ENCODE results near the gene VSIR.

VSIR gene

GRCh38 chr10:71719042-71719441 is 54.3 kb downstream of the VSIR start:
- TF ChIP-seq MYC (IDR thresholded peaks at IDR 0.05; ENCODE audit: low read depth, low read length) (no peak), POLR2A (IDR thresholded peaks at IDR 0.05; ENCODE audit: extremely low read depth, insufficient read length) (no peak), MAX (IDR thresholded peaks at IDR 0.05; ENCODE audit: low read depth, low read length) (no peak), CTCF (IDR thresholded peaks at IDR 0.05; ENCODE audit: low read depth, low read length) (no peak)
- no peak overlapping the region for H3K4me3 ChIP-seq (ENCODE audit: low read depth, low read length)
- no peak for DNase-seq (ENCODE audit: low read depth)

- no peak for DNase-seq (ENCODE audit: low read depth)
- no peak overlapping the region for H3K4me3 ChIP-seq (ENCODE audit: low read depth, low read length)
- TF ChIP-seq CTCF (IDR thresholded peaks at IDR 0.05; ENCODE audit: low read depth, low read length): no peak
- TF ChIP-seq MYC (IDR thresholded peaks at IDR 0.05; ENCODE audit: low read depth, low read length): no peak
- TF ChIP-seq MAX (IDR thresholded peaks at IDR 0.05; ENCODE audit: low read depth, low read length): no peak
- no peak for TF ChIP-seq POLR2A (IDR thresholded peaks at IDR 0.05; ENCODE audit: extremely low read depth, insufficient read length)
Measured at GRCh38 chr10:71718165-71718698, 55.1 kb downstream of the VSIR start.

DNA sequence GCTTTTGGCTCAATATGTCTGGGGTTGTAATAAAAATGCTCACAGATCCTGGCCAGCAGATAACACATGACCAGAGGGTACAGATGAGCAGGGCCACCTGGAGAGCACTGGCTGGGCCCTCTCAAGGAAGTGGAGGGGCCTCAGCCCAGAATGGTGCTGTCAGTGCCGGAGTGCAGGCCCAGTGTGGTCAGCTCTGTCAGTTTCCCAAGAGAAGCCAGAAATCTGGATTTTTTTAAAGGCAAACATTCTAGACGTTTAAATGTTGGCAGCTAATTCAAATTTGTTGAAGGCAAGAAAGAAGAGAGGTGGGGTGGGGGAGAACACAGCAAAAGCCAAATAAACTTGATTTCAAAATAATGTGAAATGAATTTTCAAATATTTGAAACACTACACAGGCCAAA is 55.8 kb downstream of the VSIR start:
- H3K4me3 ChIP-seq (ENCODE audit: low read depth, low read length): no peak overlapping the region
- DNase-seq (ENCODE audit: low read depth): no peak
- TF ChIP-seq CTCF (IDR thresholded peaks at IDR 0.05; ENCODE audit: low read depth, low read length) (no peak), POLR2A (IDR thresholded peaks at IDR 0.05; ENCODE audit: extremely low read depth, insufficient read length) (no peak), MAX (IDR thresholded peaks at IDR 0.05; ENCODE audit: low read depth, low read length) (no peak), MYC (IDR thresholded peaks at IDR 0.05; ENCODE audit: low read depth, low read length) (no peak)

- TF ChIP-seq POLR2A (IDR thresholded peaks at IDR 0.05; ENCODE audit: extremely low read depth, insufficient read length) (no peak), CTCF (IDR thresholded peaks at IDR 0.05; ENCODE audit: low read depth, low read length) (no peak), MYC (IDR thresholded peaks at IDR 0.05; ENCODE audit: low read depth, low read length) (no peak), MAX (IDR thresholded peaks at IDR 0.05; ENCODE audit: low read depth, low read length) (no peak)
- DNase-seq (ENCODE audit: low read depth): no peak
- H3K4me3 ChIP-seq (ENCODE audit: low read depth, low read length): no peak overlapping the region
Measured at GRCh38 chr10:71717056-71717455, 56.3 kb downstream of the VSIR start.

GRCh38 chr10:71716426-71716825 is 56.9 kb downstream of the VSIR start:
- H3K4me3 ChIP-seq (ENCODE audit: low read depth, low read length): no peak overlapping the region
- DNase-seq (ENCODE audit: low read depth): no peak
- no peak for TF ChIP-seq MYC (IDR thresholded peaks at IDR 0.05; ENCODE audit: low read depth, low read length)
- TF ChIP-seq MAX (IDR thresholded peaks at IDR 0.05; ENCODE audit: low read depth, low read length): no peak
- TF ChIP-seq CTCF (IDR thresholded peaks at IDR 0.05; ENCODE audit: low read depth, low read length): no peak
- TF ChIP-seq POLR2A (IDR thresholded peaks at IDR 0.05; ENCODE audit: extremely low read depth, insufficient read length): no peak
